DMS114 treated with DMSO at 0.1 percent for 48 hours (cell line): ENCODE results near the gene RBM17.
"Not testable (repeated sequence)": the region's sequence is repeated elsewhere in the genome, so short reads cannot be mapped to it uniquely, and the experiment has no call there.

Experiments used
- DNase-seq: peaks from one replicate; lab custom pipeline; 2025; ENCODE audit not compliant: unreplicated experiment; lab: John Stamatoyannopoulos, UW

Gene RBM17

GRCh38 chr10:6056411-6057135 lies 32.3 kb upstream of the RBM17 start:
- no peak for DNase-seq

- no peak for DNase-seq
Observed at GRCh38 chr10:6058682-6059475, 30.0 kb upstream of the RBM17 start.

- no peak for DNase-seq
Observed at GRCh38 chr10:6059506-6059905, 29.3 kb upstream of the RBM17 start.

GRCh38 chr10:6061056-6061455 lies 27.8 kb upstream of the RBM17 start:
- DNase-seq, result no peak

DNA sequence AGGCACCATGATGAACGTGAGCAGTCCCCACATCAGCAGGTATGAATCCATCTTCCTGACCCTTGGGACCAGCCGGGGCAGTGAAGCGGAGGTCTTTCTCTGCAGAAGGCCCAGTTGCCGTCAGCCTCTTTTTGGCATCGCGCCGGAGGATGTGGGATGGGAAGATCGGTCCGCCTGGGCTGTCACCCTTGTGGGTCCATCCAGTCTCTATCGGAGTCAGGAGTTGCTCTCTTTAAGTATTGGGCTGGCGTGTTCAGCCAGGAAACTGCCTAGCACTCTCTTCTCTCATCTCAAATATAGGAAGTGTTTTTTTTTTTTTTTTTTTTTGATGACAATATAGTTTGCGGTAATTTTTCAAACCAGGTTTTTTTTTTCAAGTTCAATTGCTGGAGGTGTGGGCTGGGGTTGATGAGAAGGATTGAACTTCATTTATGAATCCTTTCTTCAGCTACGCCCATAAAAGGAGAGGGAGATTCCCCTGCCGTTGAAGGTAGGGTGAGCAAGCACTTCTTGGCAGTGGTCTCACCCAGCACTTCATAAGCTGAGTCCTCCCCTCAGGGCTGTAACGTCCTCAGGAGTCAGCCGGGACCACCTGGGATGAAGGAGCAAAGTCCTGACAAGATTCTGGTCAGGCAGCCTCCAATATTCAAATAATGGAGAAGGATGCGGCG lies 26.6 kb upstream of the RBM17 start, which contains the start of gene IL2RA:
Gene IL2RA (minus strand): TSS at position 267 of the 671 bp plus-strand sequence. CDS start 216 bp downstream, at position 51.
- DNase-seq, result no peak

DNA sequence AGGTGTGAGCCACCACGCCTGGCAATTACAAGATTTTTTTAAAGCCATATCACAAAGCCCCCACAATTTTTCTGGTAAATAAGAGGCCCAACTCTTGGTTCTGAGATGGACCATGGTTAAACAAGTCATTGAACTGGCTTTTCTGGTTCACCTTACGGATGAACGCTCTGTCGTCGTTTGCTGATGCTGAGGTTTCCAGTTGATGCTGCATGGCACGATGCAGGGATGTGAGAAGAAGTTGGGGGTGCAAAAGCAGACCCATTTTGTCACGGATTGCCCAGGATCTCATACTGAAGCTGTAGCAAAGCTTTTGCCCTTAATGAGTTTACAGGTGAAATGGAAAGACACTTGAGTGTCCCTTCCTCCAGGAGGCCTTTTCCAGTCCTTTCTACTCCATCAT lies 24.7 kb upstream of the RBM17 start:
- DNase-seq, result no peak

GRCh38 chr10:6064726-6065125 lies 24.1 kb upstream of the RBM17 start:
- DNase-seq, result not testable (repeated sequence)

- no peak for DNase-seq
Observed at GRCh38 chr10:6065406-6065805, 23.4 kb upstream of the RBM17 start.

DNA sequence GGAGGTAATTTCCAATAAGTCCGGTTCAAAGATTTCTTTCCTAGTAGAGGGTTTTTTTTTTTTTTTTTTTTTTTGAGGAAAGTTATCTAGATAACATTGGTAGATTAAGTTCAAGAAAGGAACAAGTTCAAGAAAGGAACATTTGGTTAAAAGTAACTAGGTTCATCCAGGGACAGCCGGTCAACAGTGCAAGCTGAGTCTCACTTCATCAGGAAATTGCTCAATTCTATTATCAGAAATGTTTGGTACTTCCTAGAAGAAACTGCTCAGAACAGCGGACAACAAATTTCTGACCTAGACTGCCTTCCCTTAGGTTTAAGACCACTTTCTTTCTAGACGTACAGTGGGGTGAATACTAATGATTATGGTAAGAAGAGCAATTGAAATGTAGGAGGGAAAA lies 23.0 kb upstream of the RBM17 start:
- no peak for DNase-seq

DNA sequence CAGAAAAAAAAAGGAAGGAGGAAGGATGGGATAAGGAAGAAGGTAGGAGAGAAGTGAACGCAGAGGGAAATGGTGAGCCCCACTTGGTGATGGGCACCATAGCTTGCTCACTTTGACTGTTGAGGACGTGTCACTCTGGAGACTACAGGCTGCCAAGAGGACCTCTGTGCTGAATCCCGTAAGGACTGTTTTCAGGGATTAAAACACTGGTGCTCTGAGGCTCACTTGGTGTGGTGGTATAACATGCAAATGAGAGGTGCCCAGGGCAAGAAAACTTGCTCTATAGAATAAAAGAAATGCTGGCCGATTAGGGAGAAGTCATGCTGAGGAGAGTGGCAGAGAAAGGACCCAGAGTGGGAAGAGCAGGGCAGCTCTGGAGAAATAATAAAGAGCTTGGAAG lies 21.4 kb upstream of the RBM17 start:
- no peak for DNase-seq

GRCh38 chr10:6068006-6068405 lies 20.8 kb upstream of the RBM17 start:
- no peak for DNase-seq

- DNase-seq, result no peak
Observed at GRCh38 chr10:6068422-6068821, 20.4 kb upstream of the RBM17 start.

DNA sequence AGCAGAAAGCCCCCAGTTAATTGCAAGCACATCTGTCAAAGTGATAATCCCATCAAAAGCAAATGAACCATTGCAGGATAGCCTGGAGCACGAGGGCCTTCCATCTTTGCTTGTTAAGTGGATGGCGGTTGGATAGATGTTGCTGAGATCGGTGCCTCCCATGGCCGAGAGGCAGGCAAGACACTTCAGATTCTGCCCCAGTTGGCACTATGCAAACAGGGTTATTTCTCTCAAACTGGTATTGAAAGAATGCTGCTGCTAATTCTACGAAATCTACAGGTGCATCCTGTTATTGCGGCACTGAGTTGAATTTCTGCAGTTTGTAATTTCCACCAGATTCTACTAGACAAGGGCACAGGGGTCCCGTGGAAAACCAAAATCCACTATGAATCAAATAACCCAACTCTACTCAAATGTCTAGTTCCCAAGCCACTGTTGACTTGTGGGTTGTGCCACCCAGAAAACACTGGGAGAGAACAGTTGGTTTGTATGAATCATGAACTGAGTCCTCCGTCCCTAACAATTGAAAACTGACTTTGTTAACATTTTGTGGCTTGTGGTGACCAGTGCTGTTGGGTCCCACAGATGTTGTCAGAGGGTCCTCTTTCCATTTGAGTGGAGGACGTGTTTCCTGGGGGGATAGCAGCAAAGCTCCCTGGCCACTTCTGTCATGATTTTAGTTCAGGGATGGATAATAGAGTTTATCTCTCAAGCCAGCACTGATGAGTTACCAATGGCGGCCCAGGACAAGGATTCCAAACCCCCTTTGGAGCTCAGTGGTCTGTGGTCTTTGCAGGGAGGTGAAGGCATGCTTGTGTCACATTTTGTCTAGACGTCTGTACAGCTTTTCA lies 19.5 kb upstream of the RBM17 start:
- DNase-seq, result no peak

DNA sequence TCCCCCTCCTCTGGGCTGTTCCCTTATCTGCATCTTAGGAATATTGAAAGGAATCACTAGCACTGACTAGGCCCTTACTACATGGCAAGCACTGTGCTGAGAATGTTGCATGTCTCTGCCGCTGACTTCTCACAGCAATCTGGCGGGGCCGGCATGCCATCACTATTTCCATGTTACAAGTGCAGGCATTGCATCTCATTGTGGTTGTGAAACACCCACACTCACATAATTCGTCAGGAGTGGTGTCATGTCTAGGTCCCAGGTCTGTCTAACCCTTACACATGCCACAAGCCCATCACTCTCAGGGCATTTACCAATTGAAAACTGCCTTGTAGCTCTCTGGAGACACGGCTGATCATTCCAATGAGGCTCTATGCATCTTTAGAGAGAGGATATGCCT lies 18.2 kb upstream of the RBM17 start:
- no peak for DNase-seq

- DNase-seq, result no peak
Observed at GRCh38 chr10:6071181-6072175, 17.4 kb upstream of the RBM17 start.

DNA sequence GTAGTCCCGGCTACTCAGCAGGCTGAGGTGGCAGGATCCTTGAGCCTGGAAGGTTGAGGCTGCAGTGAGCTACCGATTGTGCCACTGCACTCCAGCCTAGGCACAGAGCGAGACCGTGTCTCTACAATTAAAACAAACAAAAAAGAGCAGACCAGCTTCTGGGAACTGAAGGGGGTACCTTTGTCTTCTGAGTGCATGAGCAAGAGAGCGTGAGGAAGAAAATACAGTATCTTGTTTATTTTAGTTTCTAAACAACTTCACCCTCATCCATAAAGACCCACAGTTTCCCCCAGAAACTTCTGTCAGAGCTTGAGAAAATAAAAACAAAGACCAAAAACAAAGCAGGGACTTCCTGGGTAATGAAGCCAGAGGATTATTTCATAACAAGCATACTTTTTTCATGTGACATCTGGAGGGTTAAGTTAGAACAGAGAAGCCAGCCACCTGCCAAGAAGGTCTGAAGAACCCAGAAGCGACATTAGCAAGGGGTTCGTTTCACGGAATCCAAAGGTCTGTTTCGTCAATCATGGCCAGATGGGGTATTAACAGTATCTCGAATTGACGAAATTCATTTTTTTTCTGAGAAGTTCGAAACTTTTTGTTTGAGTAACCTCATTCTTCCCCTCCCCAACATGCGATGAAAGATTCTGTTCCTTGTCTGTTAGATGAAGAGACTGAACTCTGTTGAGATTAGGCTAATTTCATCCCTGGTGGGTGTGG lies 16.5 kb upstream of the RBM17 start:
- no peak for DNase-seq

DNA sequence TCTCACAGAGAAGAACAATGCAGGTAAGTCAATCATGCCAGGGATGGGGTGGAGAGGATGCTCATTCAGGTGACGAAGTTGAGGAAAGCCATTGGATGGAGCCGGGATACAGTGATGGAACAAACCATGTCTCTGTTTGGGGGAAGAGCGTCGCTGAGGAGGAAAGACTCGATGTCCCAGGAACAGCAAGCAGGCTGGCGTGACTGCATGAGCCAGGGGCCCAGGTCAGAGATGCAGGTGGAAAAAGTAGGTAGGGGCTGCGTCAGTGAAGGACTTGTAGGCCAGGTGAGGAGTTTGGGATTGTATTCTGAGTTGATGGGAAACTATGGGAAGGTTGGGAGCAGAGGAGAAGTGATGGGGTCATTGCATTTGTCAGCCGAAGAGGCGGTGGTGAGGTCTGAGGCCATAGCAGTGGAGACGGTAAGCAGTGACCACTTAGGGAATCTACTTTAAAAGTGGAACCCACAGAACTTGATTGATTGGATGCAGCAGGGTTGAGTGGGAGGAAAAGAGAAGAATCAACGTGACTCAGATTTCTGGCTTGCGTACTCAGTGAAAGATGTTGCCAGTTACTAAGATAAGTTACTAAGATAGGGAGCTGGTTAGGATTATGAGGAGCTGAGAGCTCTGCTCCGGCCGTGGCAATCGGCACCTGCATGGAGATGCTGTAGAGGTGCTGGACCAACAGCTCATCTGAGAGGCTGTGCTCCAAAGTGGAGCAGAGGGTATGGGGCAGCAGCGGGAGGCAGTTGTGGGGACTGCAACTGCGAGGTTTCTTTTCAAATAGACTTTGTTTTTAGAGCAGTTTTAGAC lies 14.1 kb upstream of the RBM17 start:
- no peak for DNase-seq

DNA sequence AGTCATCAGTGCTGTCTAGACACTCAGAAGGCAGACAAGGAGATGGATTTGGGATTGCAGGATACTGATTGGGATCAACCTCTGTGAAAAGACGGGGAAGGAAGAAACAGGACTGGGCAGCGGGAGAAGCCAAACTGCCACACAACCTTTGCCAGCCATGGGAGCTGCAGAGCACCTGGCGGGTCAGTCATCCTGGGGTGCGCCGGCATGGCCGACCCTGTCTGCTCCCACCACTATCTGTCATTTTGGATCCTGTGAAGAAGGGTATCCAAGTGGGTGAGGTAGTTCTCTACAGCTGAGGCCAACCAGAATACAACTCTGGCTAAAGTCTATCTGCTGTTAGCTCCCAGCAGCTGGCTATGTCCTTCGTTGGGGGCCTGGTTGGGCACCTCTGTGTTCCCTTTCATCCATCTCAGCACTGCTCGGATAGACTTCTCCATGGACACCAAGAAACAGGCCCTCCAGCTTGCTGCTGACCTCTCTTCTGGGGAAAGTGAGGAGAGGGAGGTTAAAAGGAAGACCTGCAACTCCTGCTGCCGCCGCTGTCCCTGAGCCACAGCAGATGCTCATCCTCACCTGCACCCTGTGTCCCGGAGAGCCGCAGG lies 11.7 kb upstream of the RBM17 start:
- no peak for DNase-seq
